H1 (cell line): ENCODE data around the gene RNF212B. TPM values are rescaled to one million over a fixed set of nuclear protein-coding genes. Genes with fewer than 3 reads are reported as not detected.
A peak's percentile ranks its signal among the peaks of the same experiment; 100 is the strongest.

Source experiments
- CTCF ChIA-PET: fragments of 300-600 bp; sonication (Branson Sonifier 250); formaldehyde crosslinking; loops from one replicate; lab custom pipeline; 2021; ENCODE audit not compliant: partially characterized antibody; lab: Charles Lee
- POLR2A ChIA-PET: fragments of 300-600 bp; sonication (Branson Sonifier 250); formaldehyde crosslinking; loops from one replicate; lab custom pipeline; 2021; ENCODE audit warnings: inconsistent platforms; ENCODE audit not compliant: partially characterized antibody; lab: Charles Lee
- DNase-seq, 2 experiments: peaks; one replicate each; pipeline versions ENCODE4 v3.0.0 to v3.0.0-alpha.2; 2010 to 2022; ENCODE audit warnings: low spot score in 2 of 2, low read depth in 1 of 2, mixed read lengths in 1 of 2
- FAIRE-seq: peaks from 2 replicates; lab custom pipeline; 2011; peaks lifted over from hg19 to GRCh38; lab: Jason Lieb, UNC
- H2AFZ ChIP-seq: 2 replicates; pipeline ENCODE4 v1.8.1; 2012; ENCODE audit warnings: low read length, inconsistent platforms
- H2AK5ac ChIP-seq: 2 replicates; pipeline ENCODE4 v1.6.1; 2013; ENCODE audit warnings: low read depth, low read length
- H2BK120ac ChIP-seq: replicated peaks from 2 replicates; pipeline ENCODE3; 2013; ENCODE audit warnings: low read depth, low read length, inconsistent platforms
- H2BK12ac ChIP-seq: 2 replicates; pipeline ENCODE4 v1.6.1; 2013; ENCODE audit warnings: low read depth, low read length
- H2BK15ac ChIP-seq: 2 replicates; pipeline ENCODE4 v1.6.1; 2013; ENCODE audit warnings: low read length
- H2BK20ac ChIP-seq: 2 replicates; pipeline ENCODE4 v1.6.1; 2013; ENCODE audit warnings: low read length
- H2BK5ac ChIP-seq: 2 replicates; pipeline ENCODE4 v1.6.1; 2013; ENCODE audit warnings: low read depth, low read length
- H3K14ac ChIP-seq: 2 replicates; pipeline ENCODE4 v1.6.1; 2013; ENCODE audit warnings: inconsistent platforms; ENCODE audit not compliant: insufficient read length
- H3K18ac ChIP-seq: 2 replicates; pipeline ENCODE4 v1.6.1; 2013; ENCODE audit warnings: low read length; ENCODE audit errors: extremely low read depth
- H3K23ac ChIP-seq: 2 replicates; pipeline ENCODE4 v1.6.1; 2013; ENCODE audit warnings: inconsistent platforms; ENCODE audit not compliant: insufficient read length
- H3K23me2 ChIP-seq: 2 replicates; pipeline ENCODE4 v1.6.1; 2013; ENCODE audit warnings: low read depth, low read length
- H3K27ac ChIP-seq: 2 replicates; pipeline ENCODE4 v1.6.1; 2011; ENCODE audit warnings: low read depth, low read length, inconsistent platforms
- H3K27me3 ChIP-seq, 4 experiments: replicated peaks in 1 of 4; 1 replicate in 1 of 4; 2 replicates in 3 of 4; pipeline versions ENCODE4 v1.6.1 to v1.8.1; 2011 to 2013; ENCODE audit warnings: low read length in 3 of 4, mild to moderate bottlenecking in 3 of 4, inconsistent platforms in 2 of 4, mixed read lengths in 2 of 4, moderate library complexity in 1 of 4; ENCODE audit not compliant: control insufficient read depth in 3 of 4, insufficient read depth in 3 of 4; ENCODE audit errors: extremely low read depth in 1 of 4
- H3K36me3 ChIP-seq, 4 experiments: 2 replicates each; pipeline versions ENCODE4 v1.6.1 to v1.8.1; 2011 to 2013; ENCODE audit warnings: mild to moderate bottlenecking in 4 of 4, low read length in 3 of 4, moderate library complexity in 2 of 4, control low read depth in 1 of 4, inconsistent platforms in 1 of 4; ENCODE audit not compliant: insufficient read depth in 4 of 4, control insufficient read depth in 2 of 4
- H3K4ac ChIP-seq: replicated peaks from 2 replicates; pipeline ENCODE3; 2013; ENCODE audit warnings: low read length, low read depth, mixed read lengths, inconsistent platforms; ENCODE audit not compliant: insufficient read length
- H3K4me1 ChIP-seq, 4 experiments: replicated peaks in 1 of 4; 1 replicate in 1 of 4; 2 replicates in 3 of 4; pipeline versions ENCODE4 v1.6.1 to v1.8.1; 2011 to 2013; ENCODE audit warnings: low read length in 3 of 4, inconsistent platforms in 2 of 4, mixed read lengths in 1 of 4; ENCODE audit not compliant: insufficient read depth in 4 of 4, control insufficient read depth in 3 of 4
- H3K4me2 ChIP-seq, 2 experiments: 2 replicates each; pipeline versions ENCODE4 v1.6.1 to v1.8.1; 2011 to 2013; ENCODE audit warnings: low read depth in 2 of 2, low read length in 2 of 2, control low read depth in 1 of 2, inconsistent platforms in 1 of 2, mild to moderate bottlenecking in 1 of 2; ENCODE audit not compliant: insufficient read depth in 1 of 2
- H3K4me3 ChIP-seq, 4 experiments: fragments of 200-600, 300-600 bp in 1 of 4; sonication (generic), shearing (Covaris generic), sonication (Bioruptor Twin) in 1 of 4; 2 replicates each; pipeline versions ENCODE4 v1.5.1 to v1.8.1; 2011 to 2016; ENCODE audit warnings: low read length in 4 of 4, low read depth in 3 of 4, control low read depth in 2 of 4, inconsistent platforms in 2 of 4, mild to moderate bottlenecking in 2 of 4, mixed read lengths in 1 of 4, moderate library complexity in 1 of 4; ENCODE audit not compliant: insufficient read depth in 2 of 4; ENCODE audit errors: extremely low read depth in 1 of 4
- H3K56ac ChIP-seq: replicated peaks from 2 replicates; pipeline ENCODE3; 2013; ENCODE audit warnings: low read depth, mild to moderate bottlenecking, mixed read lengths, low read length, inconsistent platforms; ENCODE audit not compliant: insufficient read length
- H3K79me1 ChIP-seq: 2 replicates; pipeline ENCODE4 v1.6.1; 2013; ENCODE audit warnings: low read depth, low read length, control low read depth
- H3K79me2 ChIP-seq, 2 experiments: 2 replicates each; pipeline versions ENCODE4 v1.6.1 to v1.8.1; 2012 to 2013; ENCODE audit warnings: low read length in 2 of 2, mild to moderate bottlenecking in 2 of 2, inconsistent platforms in 1 of 2; ENCODE audit not compliant: insufficient read depth in 2 of 2, control insufficient read depth in 1 of 2
- H3K9ac ChIP-seq, 4 experiments: replicated peaks in 1 of 4; 1 replicate in 1 of 4; 2 replicates in 3 of 4; pipeline versions ENCODE4 v1.6.1 to v1.8.1; 2011 to 2013; ENCODE audit warnings: low read depth in 3 of 4, low read length in 3 of 4, control low read depth in 2 of 4, mild to moderate bottlenecking in 2 of 4, moderate library complexity in 2 of 4, inconsistent platforms in 1 of 4; ENCODE audit errors: extremely low read depth in 1 of 4
- H3K9me3 ChIP-seq, 2 experiments: 2 replicates each; pipeline versions ENCODE4 v1.6.1 to v1.8.1; 2012 to 2013; ENCODE audit warnings: mild to moderate bottlenecking in 2 of 2, moderate library complexity in 2 of 2, control low read depth in 1 of 2, inconsistent platforms in 1 of 2, low read depth in 1 of 2, low read length in 1 of 2, mixed read lengths in 1 of 2; ENCODE audit not compliant: insufficient read depth in 2 of 2
- H4K20me1 ChIP-seq, 2 experiments: replicated peaks in 1 of 2; 2 replicates each; pipeline versions ENCODE3 to v1.8.1; 2011 to 2013; ENCODE audit warnings: inconsistent platforms in 2 of 2, low read length in 2 of 2, mild to moderate bottlenecking in 1 of 2; ENCODE audit not compliant: insufficient read depth in 2 of 2, control insufficient read depth in 1 of 2
- H4K5ac ChIP-seq: 2 replicates; pipeline ENCODE4 v1.6.1; 2013; ENCODE audit warnings: low read length, low read depth, mixed read lengths, inconsistent platforms; ENCODE audit not compliant: insufficient read length
- H4K8ac ChIP-seq: 2 replicates; pipeline ENCODE4 v1.8.0; 2013; ENCODE audit warnings: mild to moderate bottlenecking, moderate library complexity, low read length, inconsistent platforms; ENCODE audit not compliant: insufficient read depth; ENCODE audit errors: extremely low read depth
- H4K91ac ChIP-seq: replicated peaks from 2 replicates; pipeline ENCODE3; 2013; ENCODE audit warnings: low read length, mixed read lengths, inconsistent platforms; ENCODE audit not compliant: insufficient read length
- HDAC2 ChIP-seq, 2 experiments: fragments of 300-600 bp in 1 of 2; sonication (generic) in 1 of 2; IDR thresholded peaks; 2 replicates each; pipeline ENCODE4 v1.6.1; 2011 to 2012; ENCODE audit warnings: low read depth in 2 of 2, low read length in 2 of 2, mild to moderate bottlenecking in 2 of 2, moderate library complexity in 2 of 2, borderline replicate concordance in 1 of 2, inconsistent platforms in 1 of 2
- POLR2A ChIP-seq, 2 experiments: IDR thresholded peaks; 1 replicate in 1 of 2; 2 replicates in 1 of 2; pipeline ENCODE4 v1.6.1; 2011; ENCODE audit warnings: low read depth in 2 of 2, low read length in 2 of 2, mild to moderate bottlenecking in 2 of 2; ENCODE audit errors: control extremely low read depth in 1 of 2
- RAD21 ChIP-seq, 2 experiments: IDR thresholded peaks in 1 of 2; conservative IDR thresholded peaks in 1 of 2; 2 replicates each; pipeline ENCODE4 v1.6.1; 2011; ENCODE audit warnings: low read depth in 2 of 2, low read length in 2 of 2, improper control_type of control experiment in 1 of 2, inconsistent platforms in 1 of 2, mild to moderate bottlenecking in 1 of 2, moderate library complexity in 1 of 2
- SP1 ChIP-seq: IDR thresholded peaks from 2 replicates; pipeline ENCODE4 v1.6.1; 2011; ENCODE audit warnings: low read depth, low read length
- WGBS, 2 experiments: shearing (Covaris generic) in 1 of 2; methylation state at CpG; one replicate each; pipeline versions ENCODE4 v1.1.6 to v1.1.7; 2013 to 2015; ENCODE audit warnings: low lambda C conversion rate in 2 of 2, mixed read lengths in 2 of 2, inconsistent platforms in 1 of 2, low coverage in 1 of 2, missing lambda C conversion rate in 1 of 2; ENCODE audit not compliant: insufficient replicate concordance in 2 of 2, insufficient coverage in 1 of 2, insufficient read length in 1 of 2; ENCODE audit errors: extremely low coverage in 1 of 2, missing lambda C conversion rate in 1 of 2; 5-methylcytosine and 5-hydroxymethylcytosine counted together
- polyA plus RNA-seq, 7 experiments: library from polyadenylated mRNA; depleted of rRNA in 3 of 7; stranded (reverse) in 5 of 7; unstranded in 2 of 7; fragments of >200 nt in 5 of 7; fragments of 200-250 nt in 2 of 7; gene quantifications; 1 replicate in 5 of 7; 2 replicates in 1 of 7; 4 replicates in 1 of 7; pipeline versions ENCODE4 v1.2.1 to v1.2.3, GENCODE V29; 2011 to 2013; ENCODE audit warnings: missing spikeins in 2 of 7, mixed read lengths in 2 of 7
- total RNA-seq: library from RNA; stranded (reverse); fragmentation: NEBNext Ultra II Directional; extraction: Animal tissue kit (Norgen Biotek cat#: 25700); gene quantifications from 2 replicates; pipeline ENCODE4 v1.2.1, GENCODE V29; 2021
- TF ChIP-seq, protein P1 (sequence below), 3 experiments: IDR thresholded peaks; 1 replicate in 2 of 3; 2 replicates in 1 of 3; pipeline versions ENCODE4 v1.5.1 to v1.6.1; 2011; ENCODE audit warnings: low read length in 3 of 3, mild to moderate bottlenecking in 3 of 3, inconsistent platforms in 2 of 3, low read depth in 1 of 3, moderate library complexity in 1 of 3; ENCODE audit not compliant: insufficient read depth in 1 of 3; ENCODE audit errors: control extremely low read depth in 1 of 3
- TF ChIP-seq, protein P2 (sequence below): IDR thresholded peaks from 2 replicates; pipeline ENCODE4 v1.6.1; 2012; ENCODE audit warnings: low read length, inconsistent platforms

RNF212B gene
- total and polyA plus RNA-seq, 2 of the 8 experiments (the other 6 are each of a cell fraction or from before 2014, with no cell fraction given): 0.95 to 1.2 TPM

DNA sequence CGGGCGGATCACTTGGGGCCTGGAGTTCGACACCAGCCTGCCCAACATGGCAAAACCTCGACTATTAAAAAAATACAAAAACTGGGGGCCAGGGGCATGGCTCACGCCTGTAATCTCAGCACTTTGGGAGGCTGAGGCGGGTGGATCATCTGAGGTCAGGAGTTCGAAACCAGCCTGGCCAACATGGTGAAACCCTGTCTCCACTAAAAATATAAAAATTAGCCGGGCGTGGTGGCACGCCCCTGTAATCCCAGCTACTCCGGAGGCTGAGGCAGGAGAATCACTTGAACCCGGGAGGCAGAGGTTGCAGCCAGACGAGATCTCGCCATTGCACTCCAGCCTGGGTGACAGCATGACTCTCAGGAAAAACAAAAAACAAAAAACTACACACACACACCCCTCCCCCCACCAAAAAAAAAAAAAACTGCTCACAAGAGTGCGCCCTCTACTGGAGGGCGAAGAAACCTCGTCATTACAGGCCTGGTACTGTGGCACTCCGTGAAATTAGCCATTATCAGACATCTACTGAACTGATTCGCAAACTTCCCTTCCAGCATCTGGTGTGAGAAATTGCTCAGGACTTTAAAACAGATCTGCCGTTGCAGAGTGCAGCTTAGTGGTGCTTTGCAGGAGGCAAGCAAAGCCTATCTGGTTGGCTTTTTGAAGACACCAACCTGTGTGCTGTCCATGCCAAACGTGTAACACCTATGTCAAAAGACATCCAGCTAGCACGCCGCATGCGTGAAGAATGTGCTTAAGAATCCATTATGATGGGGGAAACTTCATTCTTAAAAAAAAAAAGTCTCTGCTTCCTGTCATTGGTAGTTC, 57.2 kb downstream of the RNF212B start:
- no peak overlapping the region for H2BK15ac ChIP-seq
- no peaks in the 10 kb centered on the region for H3K36me3 ChIP-seq
- 38% methylated on average over 21 of the region's 24 CpGs; no CpG with 5 or more reads in 1 of the 2 experiments for WGBS, 2 experiments
- peaks cover 5 to 8% of the 10 kb centered on the region in 2 experiments for H4K20me1 ChIP-seq
- no peaks in the 10 kb centered on the region for H3K79me1 ChIP-seq
- peaks cover 42 to 80% (median 73%) of the 10 kb centered on the region in 4 experiments for H3K27me3 ChIP-seq
- H3K14ac ChIP-seq: no peak overlapping the region
- H2BK5ac ChIP-seq: no peak overlapping the region
- H2AFZ ChIP-seq: no peak overlapping the region
- no peak overlapping the region for H2BK12ac ChIP-seq
- FAIRE-seq (no peak), DNase-seq (peak in 1 of 2 experiments; percentile 56)
- H4K8ac ChIP-seq: no peak overlapping the region
- no peak overlapping the region for H2BK120ac ChIP-seq
- no peak overlapping the region for H3K4me3 ChIP-seq
- ChIA-PET POLR2A (interaction anchor here (0.9 to 1.2 kb wide), 3 partner anchors 12 to 27 kb away, joined by 3 to 4 read pairs (median 3); partner anchors contain the start of genes BCL2L2 and PABPN1), CTCF (interaction anchor here (0.6 to 7.2 kb wide), 40 partner anchors 8 to 267 kb away, joined by 3 to 42 read pairs (median 4); partner anchors contain the start of genes ACIN1, BCL2L2, C14orf119 and CMTM5)
- no peaks in the 10 kb centered on the region for H3K9me3 ChIP-seq
- H3K79me2 ChIP-seq: no peaks in the 10 kb centered on the region
- H4K5ac ChIP-seq: no peak overlapping the region
- no peaks in the 10 kb centered on the region; a peak in 3 of 7 replicates for H3K4me1 ChIP-seq
- no peak overlapping the region for H3K56ac ChIP-seq
- no peak overlapping the region for H2AK5ac ChIP-seq
- no peak overlapping the region for H3K9ac ChIP-seq
- H3K18ac ChIP-seq: no peak overlapping the region
- H2BK20ac ChIP-seq: no peak overlapping the region
- no peak overlapping the region for H3K4me2 ChIP-seq
- no peak overlapping the region for H3K4ac ChIP-seq
- H3K23me2 ChIP-seq: no peaks in the 10 kb centered on the region
- H4K91ac ChIP-seq: no peak overlapping the region
- no peak overlapping the region for H3K23ac ChIP-seq
- H3K27ac ChIP-seq: no peak overlapping the region
- TF ChIP-seq, protein P1, sequence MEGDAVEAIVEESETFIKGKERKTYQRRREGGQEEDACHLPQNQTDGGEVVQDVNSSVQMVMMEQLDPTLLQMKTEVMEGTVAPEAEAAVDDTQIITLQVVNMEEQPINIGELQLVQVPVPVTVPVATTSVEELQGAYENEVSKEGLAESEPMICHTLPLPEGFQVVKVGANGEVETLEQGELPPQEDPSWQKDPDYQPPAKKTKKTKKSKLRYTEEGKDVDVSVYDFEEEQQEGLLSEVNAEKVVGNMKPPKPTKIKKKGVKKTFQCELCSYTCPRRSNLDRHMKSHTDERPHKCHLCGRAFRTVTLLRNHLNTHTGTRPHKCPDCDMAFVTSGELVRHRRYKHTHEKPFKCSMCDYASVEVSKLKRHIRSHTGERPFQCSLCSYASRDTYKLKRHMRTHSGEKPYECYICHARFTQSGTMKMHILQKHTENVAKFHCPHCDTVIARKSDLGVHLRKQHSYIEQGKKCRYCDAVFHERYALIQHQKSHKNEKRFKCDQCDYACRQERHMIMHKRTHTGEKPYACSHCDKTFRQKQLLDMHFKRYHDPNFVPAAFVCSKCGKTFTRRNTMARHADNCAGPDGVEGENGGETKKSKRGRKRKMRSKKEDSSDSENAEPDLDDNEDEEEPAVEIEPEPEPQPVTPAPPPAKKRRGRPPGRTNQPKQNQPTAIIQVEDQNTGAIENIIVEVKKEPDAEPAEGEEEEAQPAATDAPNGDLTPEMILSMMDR (IDR thresholded peaks at IDR 0.05; ENCODE audit: control extremely low read depth in 1 of 3, insufficient read depth in 1 of 3, low read depth in 1 of 3, low read length in 3 of 3): peak; percentile 64 to 80 (median 66)
- TF ChIP-seq SP1 (peak; percentile 58; the same call in 1 of the 2 replicates), POLR2A (IDR thresholded peaks at IDR 0.05; ENCODE audit: control extremely low read depth in 1 of 2, low read depth in 2 of 2, low read length in 2 of 2) (no peak), RAD21 (IDR thresholded peaks at IDR 0.05 in 1 of 2, conservative IDR thresholded peaks at IDR 0.05 in 1 of 2; ENCODE audit: low read depth in 2 of 2, low read length in 2 of 2) (peak; percentile 32 to 55; a peak in 2 of 4 replicates), HDAC2 (IDR thresholded peaks at IDR 0.05; ENCODE audit: borderline replicate concordance in 1 of 2, low read depth in 2 of 2, low read length in 2 of 2) (0 out of 4 replicates have a peak, but pooled peaks of 1 of the 2 experiments have one; percentile 36)
- TF ChIP-seq, protein P2, sequence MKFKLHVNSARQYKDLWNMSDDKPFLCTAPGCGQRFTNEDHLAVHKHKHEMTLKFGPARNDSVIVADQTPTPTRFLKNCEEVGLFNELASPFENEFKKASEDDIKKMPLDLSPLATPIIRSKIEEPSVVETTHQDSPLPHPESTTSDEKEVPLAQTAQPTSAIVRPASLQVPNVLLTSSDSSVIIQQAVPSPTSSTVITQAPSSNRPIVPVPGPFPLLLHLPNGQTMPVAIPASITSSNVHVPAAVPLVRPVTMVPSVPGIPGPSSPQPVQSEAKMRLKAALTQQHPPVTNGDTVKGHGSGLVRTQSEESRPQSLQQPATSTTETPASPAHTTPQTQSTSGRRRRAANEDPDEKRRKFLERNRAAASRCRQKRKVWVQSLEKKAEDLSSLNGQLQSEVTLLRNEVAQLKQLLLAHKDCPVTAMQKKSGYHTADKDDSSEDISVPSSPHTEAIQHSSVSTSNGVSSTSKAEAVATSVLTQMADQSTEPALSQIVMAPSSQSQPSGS: no peak
